HG03064 (cell line): ENCODE measurements around the gene FAM124A.
"Not testable (repeated sequence)": the region's sequence is repeated elsewhere in the genome, so short reads cannot be mapped to it uniquely, and the experiment has no call there.

Experiments used
- ATAC-seq: cut with Tn5 transposase; IDR thresholded peaks from one replicate; pipeline ENCODE4 v1.9.1; 2021; ENCODE audit warnings: low read depth; ENCODE audit not compliant: unreplicated experiment

Gene FAM124A

DNA sequence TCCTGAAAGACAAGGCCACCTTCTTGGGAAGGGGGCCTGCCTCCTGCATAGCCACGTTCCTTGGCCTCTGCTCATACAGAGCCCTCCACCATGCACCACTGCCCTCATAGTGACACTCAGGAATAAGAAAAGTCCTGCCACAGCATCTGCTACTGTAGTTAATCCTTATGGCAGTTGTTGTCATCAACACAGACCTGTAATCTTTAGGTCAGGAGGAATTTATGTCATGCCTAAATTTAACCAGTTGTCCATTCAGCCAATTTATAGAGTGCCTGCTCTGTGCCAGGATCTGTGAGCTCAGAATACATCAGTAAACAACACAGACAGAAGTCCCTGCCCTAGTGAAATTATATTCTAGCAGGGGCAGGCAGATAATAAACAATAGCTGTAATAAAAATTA, 44.4 kb downstream of the FAM124A start:
- ATAC-seq, result no peak

DNA sequence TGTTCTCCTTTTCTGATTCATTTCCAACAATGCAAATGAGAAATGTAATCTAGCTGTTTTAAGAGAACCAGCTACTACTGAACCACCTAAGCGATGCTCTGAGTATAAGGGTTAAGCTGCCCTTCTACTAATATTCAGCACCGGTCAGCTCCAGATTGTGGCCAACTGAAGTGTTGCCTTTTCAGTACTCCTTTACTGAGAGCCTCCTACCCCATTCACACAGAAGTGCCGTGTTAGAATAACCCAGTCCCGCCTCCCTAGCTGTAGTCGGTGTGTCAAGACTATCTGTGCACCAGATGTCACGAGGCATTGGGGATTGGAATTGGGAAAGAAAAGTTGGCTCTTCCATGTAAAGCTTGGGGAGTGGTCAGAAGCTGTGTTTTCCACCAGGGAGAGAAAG, 45.4 kb downstream of the FAM124A start:
- ATAC-seq, result no peak

DNA sequence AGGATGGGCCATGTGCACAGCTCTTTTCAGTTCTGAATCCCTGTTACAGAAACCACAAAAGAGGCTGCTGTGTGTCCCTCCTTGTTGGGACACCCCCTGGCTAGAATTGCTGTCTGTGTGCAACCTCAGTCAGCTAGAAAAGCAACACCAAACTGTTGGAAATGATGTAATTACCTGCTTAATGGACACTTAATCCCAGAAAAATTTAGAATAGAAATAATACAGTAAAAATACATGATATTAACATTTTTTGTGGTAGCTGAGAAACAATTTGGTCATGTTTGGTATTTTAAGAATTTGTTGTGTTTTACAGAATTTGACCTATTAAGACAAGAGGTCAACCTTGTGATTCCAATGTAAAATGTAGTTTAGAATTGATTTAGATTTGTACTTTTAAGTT, 46.8 kb downstream of the FAM124A start:
- no peak for ATAC-seq

DNA sequence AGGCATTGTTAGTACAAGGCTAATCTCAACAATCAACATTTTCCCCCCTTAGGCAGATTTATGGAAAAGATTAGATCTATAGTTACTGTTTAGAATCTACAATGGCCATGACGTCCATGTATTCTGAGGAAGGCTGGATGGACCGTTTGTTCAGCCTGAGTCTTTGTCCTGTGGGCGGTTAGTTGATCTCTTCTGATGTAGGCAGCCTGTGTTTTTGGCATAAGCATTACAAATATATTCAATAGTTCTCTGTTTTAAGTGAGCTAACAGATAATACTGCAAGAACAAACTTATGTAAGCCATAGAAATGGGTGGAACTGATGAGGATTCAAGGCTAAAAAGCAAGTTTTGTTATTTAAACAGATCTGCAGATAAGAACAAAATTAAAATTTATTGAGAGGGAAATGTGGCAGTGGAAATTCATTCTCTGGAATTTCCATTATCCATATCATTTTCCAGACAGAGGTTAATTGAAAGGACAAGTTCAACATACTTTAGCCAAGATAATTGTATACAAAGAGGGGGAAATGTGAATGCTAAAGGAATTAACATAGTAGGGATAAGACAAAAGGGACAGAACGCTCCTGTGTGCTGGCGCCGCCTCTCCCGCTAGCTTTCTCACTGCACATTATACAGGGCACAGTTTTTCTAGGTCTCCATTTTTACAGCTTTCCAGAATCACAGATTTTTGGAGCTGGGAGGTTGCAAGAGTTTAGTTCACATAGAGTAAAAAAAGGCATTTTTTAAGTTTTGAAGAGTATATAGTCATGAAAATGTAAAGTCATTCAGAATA, 48.6 kb downstream of the FAM124A start:
- ATAC-seq, result no peak

DNA sequence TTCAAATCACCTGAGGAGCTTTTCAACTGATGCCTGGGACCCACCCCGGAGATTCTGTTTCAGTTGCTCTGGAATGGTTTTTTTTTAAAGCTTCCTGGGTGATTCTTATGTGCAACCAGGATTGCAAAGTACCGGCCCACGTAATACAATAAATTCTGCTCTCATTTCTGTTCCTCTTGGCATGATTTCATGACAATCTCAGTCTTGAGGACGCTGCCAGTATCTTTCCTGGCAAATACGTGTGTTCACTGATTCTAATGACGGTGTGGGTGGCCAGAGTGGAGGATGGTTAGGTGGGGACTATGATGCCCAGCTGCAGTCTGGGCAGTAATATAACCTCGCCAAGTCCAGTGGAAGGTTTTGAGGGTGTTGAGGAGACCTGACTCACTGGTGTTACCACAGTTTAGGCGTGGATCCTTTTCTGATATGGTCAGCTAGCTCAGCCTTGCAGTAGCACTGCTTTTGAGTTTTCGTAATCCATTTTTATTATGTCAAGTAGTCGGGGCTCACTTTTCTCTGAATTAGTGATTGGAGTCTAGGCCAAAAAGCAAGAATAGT, 49.4 kb downstream of the FAM124A start:
- ATAC-seq, result no peak

DNA sequence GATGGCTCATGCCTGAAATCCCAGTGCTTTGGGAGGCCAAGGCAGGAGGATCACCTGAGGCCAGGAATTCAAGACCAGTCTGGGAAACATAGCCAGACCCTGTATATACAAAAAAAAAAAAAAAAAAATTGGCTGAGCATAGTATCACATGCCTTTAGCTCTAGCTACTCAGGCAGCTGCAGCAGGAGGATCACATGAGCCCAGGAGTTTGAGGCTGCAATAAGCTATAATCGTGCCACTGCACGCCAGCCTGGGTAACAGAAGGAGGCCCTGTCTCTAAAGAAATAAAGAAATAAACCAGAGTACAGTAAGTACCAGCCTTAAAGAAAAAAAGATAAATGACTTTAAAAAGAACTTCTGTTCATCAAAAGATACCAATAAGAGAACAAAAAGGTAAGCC, 52.9 kb downstream of the FAM124A start:
- no peak for ATAC-seq

DNA sequence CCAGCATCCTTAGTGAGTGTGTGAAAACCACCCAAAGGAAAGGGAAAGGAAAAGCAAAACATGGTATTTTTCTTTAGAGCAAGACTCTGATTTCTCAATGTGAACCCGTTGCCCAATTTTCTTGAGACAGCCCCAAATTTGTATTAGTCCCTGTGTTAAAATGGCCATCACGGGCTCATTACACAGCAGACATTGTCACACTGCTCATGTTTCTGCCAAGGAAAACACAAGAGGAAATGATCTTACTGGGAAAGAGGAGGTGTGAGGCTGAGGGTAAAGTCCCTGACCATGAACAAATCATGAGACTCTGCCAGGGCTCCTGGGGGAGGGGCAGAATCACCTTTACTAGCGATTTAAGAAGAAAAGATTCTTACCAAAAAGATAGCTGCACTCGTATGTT, 54.4 kb downstream of the FAM124A start:
- ATAC-seq, result no peak

DNA sequence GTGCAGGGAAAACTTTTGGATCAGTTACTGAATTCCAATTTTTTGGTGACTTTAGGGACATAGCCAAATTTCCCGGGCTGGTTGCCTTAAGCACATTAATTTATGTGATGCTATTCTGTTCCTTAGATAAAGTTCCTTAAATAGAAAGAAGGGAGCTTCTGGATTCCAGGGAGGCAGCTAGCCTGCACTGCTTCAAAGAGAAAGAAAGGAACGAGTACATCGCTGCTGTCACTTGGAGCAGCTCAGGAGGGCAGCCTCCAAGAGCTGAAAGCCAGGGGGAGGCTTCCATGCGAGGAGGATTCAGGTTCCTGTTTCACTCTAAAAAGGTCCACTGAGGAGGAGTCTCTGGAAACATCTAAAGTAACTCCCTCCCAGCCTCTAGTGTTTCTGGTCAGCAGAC, 55.7 kb downstream of the FAM124A start:
- no peak for ATAC-seq

DNA sequence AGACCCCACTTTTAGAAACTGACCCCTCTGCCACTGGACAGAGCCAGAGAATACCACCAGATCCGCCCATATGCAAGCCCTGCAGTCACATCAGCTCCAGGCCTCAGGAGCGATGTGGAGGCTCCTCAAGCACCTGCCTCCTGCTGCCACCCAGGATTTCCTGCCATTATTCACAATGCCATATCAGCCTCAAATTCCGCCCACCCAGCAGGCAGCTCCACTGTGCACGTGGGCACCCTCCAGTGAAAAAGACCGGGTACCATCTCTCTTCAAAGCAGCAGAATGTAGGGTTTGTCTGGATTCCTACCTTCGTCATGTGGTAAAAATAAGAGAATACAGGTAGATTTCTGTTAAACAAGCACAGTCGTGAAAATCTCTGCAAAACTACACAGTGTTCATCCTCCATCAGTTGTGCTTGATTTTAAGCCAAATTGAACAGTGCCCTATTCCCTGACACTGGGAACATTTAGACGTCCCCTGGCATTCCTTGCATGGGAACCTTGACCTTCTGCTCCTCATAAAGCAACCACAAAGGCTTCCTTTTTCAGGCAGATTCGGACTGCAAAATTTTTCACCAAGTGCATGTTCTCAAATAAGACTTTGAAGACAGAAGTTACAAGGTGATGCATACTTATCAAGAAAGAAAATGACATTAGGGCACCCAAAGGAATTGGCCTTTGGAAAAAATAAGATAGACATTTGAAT, 56.4 kb downstream of the FAM124A start:
- ATAC-seq, result no peak

DNA sequence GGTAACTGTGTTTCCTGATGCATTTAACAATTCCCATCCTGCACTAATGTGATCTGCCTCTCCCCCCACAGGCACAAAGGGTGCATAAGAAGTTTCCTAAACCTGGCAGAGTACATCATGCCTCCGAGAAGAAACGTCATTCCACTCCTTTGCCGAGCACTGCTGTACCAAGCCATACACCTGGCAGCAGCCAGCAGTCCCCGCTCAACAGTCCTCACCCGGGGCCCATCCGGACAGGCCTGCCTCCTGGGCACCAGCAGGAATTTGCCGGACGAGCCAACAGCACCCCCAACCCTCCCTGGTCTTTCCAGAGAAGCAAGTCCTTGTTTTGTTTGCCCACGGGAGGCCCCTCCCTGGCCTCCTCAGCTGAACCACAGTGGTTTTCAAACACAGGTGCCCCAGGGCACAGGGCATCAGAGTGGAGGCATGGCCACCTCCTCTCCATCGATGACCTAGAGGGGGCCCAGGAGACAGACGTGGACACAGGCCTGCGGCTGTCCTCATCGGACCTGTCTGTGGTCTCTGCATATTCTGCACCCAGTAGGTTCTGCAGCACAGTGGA, 58.3 kb downstream of the FAM124A start:
- ATAC-seq, result no peak

DNA sequence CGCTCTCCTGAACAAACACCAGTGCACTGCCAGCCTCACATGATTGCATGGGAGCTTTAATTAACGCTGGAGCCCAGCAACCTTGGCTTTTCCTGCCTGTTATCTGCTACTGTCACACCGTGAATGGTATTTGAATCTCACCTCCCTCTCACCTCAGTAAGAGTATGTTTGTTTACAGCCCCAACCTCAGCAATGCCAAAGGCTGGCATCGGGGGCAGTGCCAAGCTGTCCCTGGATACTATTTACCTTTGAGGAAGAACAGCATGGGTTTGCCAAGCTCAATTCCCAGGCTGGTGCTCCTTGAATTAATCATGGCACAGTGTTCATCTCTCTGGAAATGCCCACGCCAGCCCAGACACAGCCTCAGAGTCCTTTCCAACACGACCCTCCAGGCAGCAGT, 60.1 kb downstream of the FAM124A start:
- no peak for ATAC-seq

DNA sequence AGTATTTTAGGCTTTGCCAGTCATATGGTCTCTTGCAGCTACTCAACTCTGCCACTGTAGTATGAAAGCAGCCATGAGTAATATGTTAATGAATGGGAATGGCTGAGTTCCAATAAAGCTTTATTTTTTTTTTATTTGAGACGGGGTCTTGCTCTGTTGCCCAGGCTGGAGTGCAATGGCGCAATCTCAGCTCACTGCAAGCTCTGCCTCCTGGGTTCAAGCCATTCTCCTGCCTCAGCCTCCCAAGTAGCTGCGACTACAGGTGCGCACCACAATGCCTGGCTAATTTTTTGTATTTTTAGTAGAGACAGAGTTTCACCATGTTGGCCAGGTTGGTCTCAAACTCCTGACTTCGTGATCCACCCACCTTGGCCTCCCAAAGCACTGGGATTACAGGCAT, 60.7 kb downstream of the FAM124A start:
- not testable (repeated sequence) for ATAC-seq

DNA sequence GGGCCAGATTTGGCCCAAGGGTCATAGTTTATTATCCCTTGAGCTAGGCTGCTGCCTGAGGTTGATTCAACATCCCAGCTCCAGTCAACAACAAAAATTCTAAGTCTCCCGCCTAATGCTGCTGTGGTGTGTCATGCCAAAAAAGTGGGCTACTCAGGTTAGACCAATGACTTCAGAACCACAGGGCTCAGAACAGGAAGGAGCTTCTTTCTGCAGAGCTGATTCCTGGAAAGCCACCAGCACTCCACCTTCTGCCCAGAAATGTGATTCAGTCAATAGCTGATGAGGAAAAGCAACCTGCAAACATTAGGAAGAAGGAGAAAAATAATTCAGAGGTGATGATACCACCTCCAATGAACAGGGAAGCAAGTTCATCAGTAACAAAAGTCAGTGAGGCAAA, 61.2 kb downstream of the FAM124A start:
- no peak for ATAC-seq

DNA sequence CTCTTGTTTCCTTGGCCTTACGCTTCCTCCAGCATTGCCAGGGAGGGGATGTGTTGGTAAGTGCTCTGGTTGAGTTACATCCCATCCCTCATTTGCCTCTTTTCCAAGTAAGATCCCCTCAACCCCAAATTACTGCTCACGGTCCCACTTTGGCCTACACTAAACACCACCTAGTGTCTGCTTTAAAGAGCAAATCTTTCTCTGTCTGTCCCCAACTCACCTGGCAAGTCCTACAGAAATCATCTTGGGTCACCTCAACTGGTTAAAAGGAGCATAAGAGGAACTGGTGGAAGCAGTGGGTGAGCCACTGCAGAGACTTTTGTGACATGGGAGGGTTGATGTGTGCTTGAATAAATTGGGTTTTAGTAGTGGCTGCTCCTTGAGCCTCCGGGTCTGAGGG, 62.1 kb downstream of the FAM124A start:
- no peak for ATAC-seq

DNA sequence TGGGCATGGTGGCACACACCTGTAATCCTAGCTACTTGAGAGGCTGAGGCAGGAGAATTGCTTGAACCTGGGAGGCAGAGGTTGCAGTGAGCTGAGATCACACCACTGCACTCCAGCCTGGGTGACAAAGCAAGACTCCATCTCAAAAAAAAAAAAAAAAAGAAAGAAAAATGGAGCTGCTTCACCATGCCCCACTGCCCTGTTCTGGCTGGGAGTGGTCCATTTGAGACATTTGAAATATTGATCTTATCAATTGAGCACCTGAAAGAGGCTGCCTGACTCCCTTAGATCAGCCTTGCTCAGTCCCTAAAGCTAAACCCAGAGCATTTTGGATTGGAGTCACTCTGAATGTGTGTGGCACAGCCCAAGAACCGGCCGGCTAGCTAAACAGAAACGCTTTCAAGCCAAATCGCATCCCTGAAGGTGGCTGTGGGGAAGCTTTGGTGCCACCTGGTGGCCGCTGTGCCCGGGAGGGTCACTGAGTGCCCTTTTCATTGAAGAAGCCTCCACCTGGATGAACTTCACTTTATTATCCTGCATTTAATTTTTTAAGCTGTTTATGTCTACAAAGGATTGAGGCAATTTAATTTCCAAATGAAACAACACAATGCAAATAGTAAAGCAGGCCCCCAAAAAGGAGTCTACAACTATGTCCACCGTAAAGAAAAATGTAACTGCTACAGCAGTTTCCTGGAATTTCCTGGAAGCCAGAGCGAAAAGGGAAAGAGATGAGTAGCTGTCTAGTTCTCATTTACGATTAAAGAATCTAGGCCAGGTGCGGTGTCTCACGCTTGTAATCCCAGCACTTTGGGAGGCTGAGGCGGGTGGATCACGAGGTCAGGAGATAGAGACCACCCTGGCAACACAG, 64.2 kb downstream of the FAM124A start:
- no peak for ATAC-seq

DNA sequence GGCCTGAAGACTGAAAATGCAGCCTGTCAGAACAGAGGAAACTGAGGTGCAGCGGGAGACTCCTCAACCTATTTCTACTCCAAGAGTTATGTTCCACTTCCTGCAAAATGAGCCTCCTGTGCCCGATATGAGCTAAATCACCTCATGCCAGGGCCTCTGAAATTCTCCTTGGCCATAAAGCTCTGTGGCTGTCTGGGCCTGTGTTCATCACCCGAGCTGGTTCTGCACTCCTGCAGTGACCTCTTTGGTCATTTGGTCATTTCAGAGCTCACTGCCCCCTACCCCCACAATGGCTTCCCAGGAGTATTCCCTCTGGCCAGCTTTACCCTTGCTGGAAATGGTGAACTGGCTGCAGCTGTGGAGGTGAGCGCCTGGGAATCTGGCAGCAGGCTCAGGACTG, 65.6 kb downstream of the FAM124A start:
- ATAC-seq, result no peak

DNA sequence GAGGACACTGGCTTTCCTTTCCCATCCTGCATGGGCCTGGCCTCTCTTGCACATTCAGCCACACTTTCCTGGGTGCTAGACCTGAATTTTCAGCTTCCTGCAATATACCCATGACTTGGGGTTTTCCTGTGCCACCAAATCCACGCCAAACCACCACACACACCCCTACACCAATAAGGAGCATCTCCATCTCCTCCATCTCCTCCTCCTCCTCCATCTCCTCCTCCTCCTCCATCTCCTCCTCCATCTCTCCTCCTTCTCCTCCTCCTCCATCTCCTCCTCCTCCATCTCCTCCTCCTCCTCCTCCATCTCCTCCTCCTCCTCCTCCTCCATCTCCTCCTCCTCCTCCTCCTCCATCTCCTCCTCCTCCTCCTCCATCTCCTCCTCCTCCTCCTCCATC, 66.1 kb downstream of the FAM124A start:
- ATAC-seq, result not testable (repeated sequence)

DNA sequence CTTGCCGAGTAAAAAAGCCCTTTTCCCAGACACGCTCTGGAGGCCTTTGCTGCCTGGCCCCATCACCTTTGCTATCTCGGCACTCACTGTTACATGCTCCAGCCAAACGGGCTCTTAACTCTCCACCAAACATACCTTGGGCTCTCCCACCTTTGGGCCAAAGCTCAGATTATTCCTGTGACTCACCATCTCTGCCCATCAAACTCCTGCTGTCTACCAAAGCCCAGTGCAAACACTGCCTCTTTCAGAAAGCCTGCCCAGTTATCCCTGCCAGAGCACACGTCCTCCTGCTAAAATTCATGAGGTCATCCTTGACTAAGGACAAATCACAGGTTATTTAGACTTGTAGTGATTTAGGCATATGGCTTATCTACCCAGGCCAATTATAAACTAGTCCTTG, 69.1 kb downstream of the FAM124A start:
- ATAC-seq, result no peak

DNA sequence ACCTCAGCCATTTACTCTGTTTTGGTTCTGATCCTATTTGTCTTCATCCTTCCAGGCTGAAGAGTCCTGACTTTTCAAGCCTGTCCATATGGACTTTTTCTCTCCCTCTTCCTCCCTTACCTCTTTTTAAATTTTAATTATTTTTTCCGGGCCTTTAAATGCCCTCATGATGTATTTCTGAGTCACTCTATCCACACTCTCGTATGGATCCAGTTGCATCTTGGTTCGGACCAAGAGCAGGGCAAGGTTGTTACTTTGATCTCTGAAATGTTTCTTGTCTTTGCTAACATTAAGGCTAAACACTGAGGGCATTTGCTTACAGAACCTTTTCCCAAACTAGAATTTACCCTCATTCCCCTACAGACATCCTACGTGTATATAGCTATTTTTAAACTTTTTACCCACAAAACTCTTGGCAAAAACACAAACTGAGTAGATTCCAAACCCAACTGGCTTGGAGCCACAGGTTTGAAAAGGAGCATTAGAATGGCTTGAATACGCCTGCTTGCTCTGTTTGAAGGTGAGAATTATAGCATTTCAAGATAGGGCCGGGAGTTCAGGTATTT, 69.9 kb downstream of the FAM124A start:
- ATAC-seq, result no peak

DNA sequence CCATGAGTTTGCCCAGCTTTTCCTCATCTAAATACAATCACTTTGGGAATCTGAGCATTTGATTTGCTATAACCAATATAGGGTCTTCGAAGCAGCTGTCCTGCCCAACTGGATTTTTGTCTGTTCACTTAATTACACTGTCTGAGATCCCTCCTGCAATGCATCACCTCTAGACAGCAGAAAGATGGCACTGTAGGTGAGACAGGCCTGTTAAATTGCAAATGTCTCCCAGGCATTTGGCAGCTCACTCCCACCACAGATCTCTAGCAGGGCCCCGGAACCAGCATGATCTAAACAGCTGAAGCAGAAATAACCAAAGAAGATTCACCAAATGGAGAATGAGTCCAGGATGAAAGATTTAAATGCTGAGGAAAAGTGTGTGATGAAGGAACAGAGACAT, 75.4 kb downstream of the FAM124A start:
- ATAC-seq, result no peak
